GM19328 (cell line): ENCODE measurements around the gene PEX12.
"Not testable (repeated sequence)": the region's sequence is repeated elsewhere in the genome, so short reads cannot be mapped to it uniquely, and the experiment has no call there.

Experiments
- ATAC-seq: cut with Tn5 transposase; IDR thresholded peaks from one replicate; pipeline ENCODE4 v1.9.1; 2021; ENCODE audit warnings: mild to moderate bottlenecking, moderate library complexity; ENCODE audit not compliant: unreplicated experiment

Gene PEX12

DNA sequence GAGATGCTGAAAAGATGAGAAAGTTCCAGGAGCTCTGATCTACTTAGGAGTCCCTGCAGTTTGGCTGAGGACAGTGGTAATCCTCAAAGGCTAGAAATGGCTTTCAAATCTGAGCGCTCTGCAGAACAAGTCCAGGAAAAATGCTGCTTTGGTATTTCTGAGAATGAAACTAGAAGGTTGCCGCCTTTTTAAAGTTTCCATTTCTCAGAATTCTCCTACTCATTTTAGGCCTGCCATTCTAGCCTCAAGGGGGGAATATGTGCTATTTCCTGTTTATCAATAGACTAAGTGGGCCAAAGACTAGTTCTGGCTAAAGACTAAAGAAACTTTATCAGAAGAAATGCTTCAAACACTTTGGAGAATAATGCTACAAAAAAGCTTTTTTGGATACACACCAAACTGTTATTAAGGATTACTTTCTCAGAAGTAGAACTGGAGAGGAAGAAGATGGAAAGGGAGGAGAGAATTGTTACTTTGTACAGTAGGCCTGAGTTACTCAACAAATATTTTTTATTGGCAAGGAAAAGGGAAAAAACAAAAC is 40.7 kb downstream of the PEX12 start, which contains the start of gene SLFN12L:
Gene SLFN12L, minus strand, starts transcription at position 78 of the 541 bp plus-strand sequence. CDS start 15,314 bp downstream, outside the sequence.
- ATAC-seq: no peak

DNA sequence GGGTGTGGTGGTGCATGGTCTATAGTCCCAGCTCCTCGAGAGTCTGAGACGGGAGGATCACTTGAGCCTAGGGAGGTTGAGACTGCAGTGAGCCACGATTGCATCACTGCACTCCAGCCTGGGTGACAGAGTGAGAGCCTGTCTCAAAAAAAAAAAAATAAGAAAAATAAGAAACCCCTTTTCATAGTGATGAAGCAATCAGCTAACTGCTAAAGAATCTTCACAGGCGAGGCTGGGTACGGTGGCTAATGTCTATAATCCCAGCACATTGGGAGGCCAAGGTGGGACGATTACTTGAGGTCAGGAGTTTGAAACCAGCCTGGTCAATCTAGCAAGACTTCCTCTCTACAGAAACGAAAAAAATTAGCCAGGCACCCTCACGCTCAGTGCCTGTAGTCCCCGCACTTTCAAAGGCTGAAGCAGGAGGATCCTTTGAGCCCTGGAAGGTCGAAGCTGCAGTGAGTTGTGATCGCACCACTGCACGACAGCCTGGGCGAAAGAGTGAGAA is 41.7 kb downstream of the PEX12 start:
- ATAC-seq: no peak

- not testable (repeated sequence) for ATAC-seq
These were observed 43.0 kb downstream of the PEX12 start for GRCh38 chr17:35535406-35535805.

- no peak for ATAC-seq
These were observed 43.7 kb downstream of the PEX12 start for GRCh38 chr17:35534576-35535093.

GRCh38 chr17:35531160-35531559 is 47.2 kb downstream of the PEX12 start:
- ATAC-seq: no peak

DNA sequence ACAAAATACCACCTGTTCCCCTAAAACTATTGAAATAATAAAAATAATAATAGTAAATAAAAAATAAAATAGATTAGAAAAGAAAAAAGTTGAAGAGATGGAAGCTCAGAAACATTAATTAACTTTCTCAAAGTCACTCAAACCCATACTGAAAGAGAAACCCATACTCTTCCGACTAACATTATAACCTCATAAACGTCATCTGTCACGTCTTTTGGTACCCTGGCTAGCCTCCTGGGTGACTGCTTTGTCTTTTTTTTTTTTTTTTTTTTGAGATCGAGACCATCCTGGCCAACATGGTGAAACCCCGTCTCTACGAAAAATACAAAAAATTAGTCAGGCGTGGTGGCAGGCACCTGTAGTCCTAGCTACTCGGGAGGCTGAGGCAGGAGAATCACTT is 48.5 kb downstream of the PEX12 start:
- ATAC-seq: no peak

DNA sequence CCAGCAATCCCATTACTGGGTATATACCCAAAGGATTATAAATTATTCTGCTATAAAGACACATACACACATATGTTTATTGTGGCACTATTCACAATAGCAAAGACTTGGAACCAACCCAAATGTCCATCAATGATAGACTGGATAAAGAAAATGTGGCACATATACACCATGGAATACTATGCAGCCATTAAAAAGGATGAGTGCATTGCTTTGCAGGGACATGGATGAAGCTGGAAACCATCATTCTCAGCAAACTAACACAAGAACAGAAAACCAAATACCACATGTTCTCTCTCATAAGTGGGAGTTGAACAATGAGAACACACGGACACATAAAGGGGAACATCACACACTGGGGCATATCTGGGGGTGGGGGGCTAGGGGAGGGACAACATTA is 49.0 kb downstream of the PEX12 start:
- ATAC-seq: not testable (repeated sequence)
